HEK293 (cell line): ENCODE measurements around the gene WDFY2.

Experiments used
- CTCF ChIA-PET: fragments of 350-600 bp; formaldehyde crosslinking; extraction: SDS; loops from one replicate; lab custom pipeline; 2021; ENCODE audit warnings: antibody characterized with exemption; lab: Yijun Ruan, JAX
- POLR2A ChIA-PET: fragments of 300-600 bp; formaldehyde crosslinking; extraction: SDS; loops from one replicate; lab custom pipeline; 2020; ENCODE audit warnings: antibody characterized with exemption, inconsistent platforms; lab: Yijun Ruan, JAX
- H3K27ac ChIP-seq: fragments of 200-500 bp; sonication (Bioruptor generic); 2 replicates; pipeline ENCODE4 v1.5.1; 2014; ENCODE audit warnings: low read depth, low read length, control low read depth, inconsistent platforms; ENCODE audit errors: extremely low read depth
- H3K36me3 ChIP-seq, 2 experiments: fragments of 200-500 bp in 1 of 2; sonication (Bioruptor generic) in 1 of 2; 1 replicate in 1 of 2; 2 replicates in 1 of 2; pipeline ENCODE4 v1.5.1; 2014 to 2017; ENCODE audit warnings: inconsistent platforms in 2 of 2, low read length in 2 of 2; ENCODE audit not compliant: control insufficient read depth in 2 of 2, insufficient read depth in 1 of 2
- H3K4me1 ChIP-seq: fragments of 200-500 bp; sonication (Bioruptor generic); 2 replicates; pipeline ENCODE4 v1.5.1; 2014; ENCODE audit warnings: mild to moderate bottlenecking, low read length, inconsistent platforms; ENCODE audit not compliant: control insufficient read depth, insufficient read depth
- H3K4me3 ChIP-seq: 2 replicates; pipeline ENCODE4 v1.5.1; 2011; ENCODE audit warnings: low read depth, mild to moderate bottlenecking, control low read depth, low read length, moderate library complexity
- H3K9me3 ChIP-seq: fragments of 200-500 bp; sonication (Bioruptor generic); 2 replicates; pipeline ENCODE4 v1.5.1; 2014; ENCODE audit warnings: low read depth, low read length, inconsistent platforms; ENCODE audit not compliant: control insufficient read depth, insufficient read depth
- AEBP2 ChIP-seq: fragments of 450-650 bp; formaldehyde crosslinking; IDR thresholded peaks from 2 replicates; pipeline ENCODE4 v1.5.1; 2016; ENCODE audit warnings: missing biosample characterization, missing genetic modification characterization, borderline replicate concordance
- EGR2 ChIP-seq: fragments of 450-650 bp; formaldehyde crosslinking; IDR thresholded peaks from 2 replicates; pipeline ENCODE4 v1.5.1; 2016; ENCODE audit warnings: low read depth, missing biosample characterization, missing genetic modification characterization
- ELK4 ChIP-seq: IDR thresholded peaks from 2 replicates; pipeline ENCODE4 v1.6.1; 2011; ENCODE audit warnings: mild to moderate bottlenecking, low read depth, low read length, borderline replicate concordance
- HOXA7 ChIP-seq: sonication (generic); formaldehyde crosslinking; IDR thresholded peaks from 2 replicates; pipeline ENCODE4 v1.8.1; 2022; ENCODE audit warnings: missing genetic modification reagents, borderline replicate concordance
- KLF1 ChIP-seq: fragments of 450-650 bp; formaldehyde crosslinking; IDR thresholded peaks from 2 replicates; pipeline ENCODE4 v1.5.1; 2016; ENCODE audit warnings: missing biosample characterization, missing genetic modification characterization
- KLF9 ChIP-seq: fragments of 450-650 bp; formaldehyde crosslinking; IDR thresholded peaks from 2 replicates; pipeline ENCODE4 v1.5.1; 2016; ENCODE audit warnings: missing biosample characterization, missing genetic modification characterization, low read depth
- PATZ1 ChIP-seq: fragments of 450-650 bp; formaldehyde crosslinking; IDR thresholded peaks from 2 replicates; pipeline ENCODE4 v1.5.1; 2016; ENCODE audit warnings: missing biosample characterization, missing genetic modification characterization
- SETDB1 ChIP-seq: IDR thresholded peaks from one replicate; pipeline ENCODE4 v1.6.1; 2017; ENCODE audit warnings: mild to moderate bottlenecking, low read length, moderate library complexity, mixed read lengths; ENCODE audit not compliant: insufficient read length
- SP3 ChIP-seq: fragments of 450-650 bp; formaldehyde crosslinking; IDR thresholded peaks from 2 replicates; pipeline ENCODE4 v1.5.1; 2016; ENCODE audit warnings: missing biosample characterization, missing genetic modification characterization
- YY2 ChIP-seq: fragments of 450-650 bp; formaldehyde crosslinking; IDR thresholded peaks from 2 replicates; pipeline ENCODE4 v1.5.1; 2016; ENCODE audit warnings: missing biosample characterization, missing genetic modification characterization
- ZBTB11 ChIP-seq: fragments of 450-650 bp; formaldehyde crosslinking; conservative IDR thresholded peaks from 2 replicates; pipeline ENCODE4 v1.5.1; 2016; ENCODE audit warnings: low read depth, missing biosample characterization, missing genetic modification characterization
- ZFP3 ChIP-seq: fragments of 450-650 bp; formaldehyde crosslinking; IDR thresholded peaks from 2 replicates; pipeline ENCODE4 v1.5.1; 2016; ENCODE audit warnings: low read depth, missing biosample characterization, missing genetic modification characterization
- ZNF138 ChIP-seq: fragments of 450-650 bp; formaldehyde crosslinking; IDR thresholded peaks from 2 replicates; pipeline ENCODE4 v1.5.1; 2016; ENCODE audit warnings: missing biosample characterization, missing genetic modification characterization, borderline replicate concordance
- ZNF169 ChIP-seq: fragments of 450-650 bp; formaldehyde crosslinking; IDR thresholded peaks from 2 replicates; pipeline ENCODE4 v1.5.1; 2016; ENCODE audit warnings: missing biosample characterization, missing genetic modification characterization
- ZNF311 ChIP-seq: fragments of 450-650 bp; formaldehyde crosslinking; IDR thresholded peaks from 2 replicates; pipeline ENCODE4 v1.5.1; 2017; ENCODE audit warnings: missing biosample characterization, missing genetic modification characterization, borderline replicate concordance
- ZNF350 ChIP-seq: fragments of 450-650 bp; formaldehyde crosslinking; IDR thresholded peaks from 2 replicates; pipeline ENCODE4 v1.5.0; 2017; ENCODE audit warnings: missing biosample characterization, mild to moderate bottlenecking, missing genetic modification characterization
- ZNF423 ChIP-seq: fragments of 450-650 bp; formaldehyde crosslinking; IDR thresholded peaks from 2 replicates; pipeline ENCODE4 v1.5.1; 2016; ENCODE audit warnings: missing biosample characterization, missing genetic modification characterization
- ZNF473 ChIP-seq: fragments of 450-650 bp; formaldehyde crosslinking; IDR thresholded peaks from 2 replicates; pipeline ENCODE4 v1.5.1; 2017; ENCODE audit warnings: missing biosample characterization, missing genetic modification characterization
- ZNF488 ChIP-seq: fragments of 450-650 bp; formaldehyde crosslinking; IDR thresholded peaks from 2 replicates; pipeline ENCODE4 v1.5.1; 2016; ENCODE audit warnings: missing biosample characterization, missing genetic modification characterization
- ZNF529 ChIP-seq: fragments of 450-650 bp; formaldehyde crosslinking; IDR thresholded peaks from 2 replicates; pipeline ENCODE4 v1.5.1; 2017; ENCODE audit warnings: missing genetic modification characterization, missing biosample characterization; ENCODE audit not compliant: insufficient replicate concordance
- ZNF571 ChIP-seq: fragments of 450-650 bp; formaldehyde crosslinking; IDR thresholded peaks from 2 replicates; pipeline ENCODE4 v1.5.0; 2017; ENCODE audit warnings: missing biosample characterization, missing genetic modification characterization
- ZNF580 ChIP-seq: fragments of 450-650 bp; formaldehyde crosslinking; IDR thresholded peaks from 2 replicates; pipeline ENCODE4 v1.5.1; 2016; ENCODE audit warnings: missing biosample characterization, missing genetic modification characterization
- ZNF626 ChIP-seq: fragments of 450-650 bp; sonication (Bioruptor Pico); formaldehyde crosslinking; IDR thresholded peaks from 2 replicates; pipeline ENCODE4 v1.5.1; 2018; ENCODE audit warnings: missing biosample characterization, missing genetic modification characterization, inconsistent platforms
- ZNF707 ChIP-seq: fragments of 450-650 bp; formaldehyde crosslinking; IDR thresholded peaks from 2 replicates; pipeline ENCODE4 v1.5.1; 2016; ENCODE audit warnings: missing biosample characterization, missing genetic modification characterization
- ZNF768 ChIP-seq: fragments of 450-650 bp; formaldehyde crosslinking; IDR thresholded peaks from 2 replicates; pipeline ENCODE4 v1.5.1; 2018; ENCODE audit warnings: missing biosample characterization, mild to moderate bottlenecking, missing genetic modification characterization
- ZSCAN18 ChIP-seq: fragments of 450-650 bp; formaldehyde crosslinking; IDR thresholded peaks from 2 replicates; pipeline ENCODE4 v1.5.1; 2016; ENCODE audit warnings: missing biosample characterization, missing genetic modification characterization

Gene WDFY2

GRCh38 chr13:51697855-51698254, 113.6 kb downstream of the WDFY2 start:
- CTCF ChIA-PET: no interaction called here
- TF ChIP-seq EGR2 (tag by site-specific recombination) (no peak), ZNF473 (tag by site-specific recombination) (no peak), ZNF768 (tag by site-specific recombination) (no peak), HOXA7 (CRISPR knock-in tag) (no peak), ZNF626 (tag by site-specific recombination) (no peak), ZSCAN18 (no peak), KLF1 (tag by site-specific recombination) (no peak), YY2 (no peak), SETDB1 (no peak), ZNF350 (tag by site-specific recombination) (no peak), ELK4 (no peak), SP3 (no peak), ZNF488 (no peak), ZNF423 (tag by site-specific recombination) (no peak), KLF9 (no peak), ZNF311 (no peak), ZNF571 (tag by site-specific recombination) (no peak), ZNF169 (tag by site-specific recombination) (no peak), ZNF138 (tag by site-specific recombination) (no peak)
- H3K9me3 ChIP-seq: no peaks in the 10 kb centered on the region
- POLR2A ChIA-PET: no interaction called here
- H3K4me3 ChIP-seq: no peak overlapping the region
- H3K27ac ChIP-seq: no peak overlapping the region
- no peaks in the 10 kb centered on the region for H3K4me1 ChIP-seq
- H3K36me3 ChIP-seq: no peaks in the 10 kb centered on the region

- Histone ChIP-seq H3K27ac (no peak overlapping the region), H3K4me1 (no peaks in the 10 kb centered on the region), H3K36me3 (no peaks in the 10 kb centered on the region), H3K9me3 (no peaks in the 10 kb centered on the region), H3K4me3 (no peak overlapping the region)
- CTCF ChIA-PET: no interaction called here
- POLR2A ChIA-PET: no interaction called here
- no peak for TF ChIP-seq PATZ1 (tag by site-specific recombination)
- no peak for TF ChIP-seq ZNF580
- no peak for TF ChIP-seq ZNF169 (tag by site-specific recombination)
- TF ChIP-seq ZNF707: no peak
- no peak for TF ChIP-seq ZBTB11 (tag by site-specific recombination)
- TF ChIP-seq ZFP3 (tag by site-specific recombination): no peak
- no peak for TF ChIP-seq ZNF529
- TF ChIP-seq AEBP2 (tag by site-specific recombination): no peak
Observed at GRCh38 chr13:51698352-51698751, 114.1 kb downstream of the WDFY2 start.
